Left lung (tissue), 10 donors: ENCODE measurements around the gene TMEM219. TPM values are rescaled to one million over a fixed set of nuclear protein-coding genes. Genes with fewer than 3 reads are reported as not detected.
"Not testable (repeated sequence)": the region's sequence is repeated elsewhere in the genome, so short reads cannot be mapped to it uniquely, and the experiment has no call there.

Source experiments
- ATAC-seq: fragments of 200-7000 bp; cut with Tn5 transposase; one replicate; pipeline ENCODE4 v1.9.1; 2020; ENCODE audit warnings: moderate library complexity
- DNase-seq, 4 donors: peaks; one replicate each; pipeline ENCODE4 v3.0.0-alpha.2; 2013 to 2020
- H3K27ac ChIP-seq, 2 donors: fragments of 200-600 bp; sonication (generic) in 1 of 2; one replicate each; pipeline versions ENCODE4 v1.5.0 to v1.8.0; 2020 to 2021
- H3K27me3 ChIP-seq, 2 donors: fragments of 200-600 bp; sonication (generic) in 1 of 2; one replicate each; pipeline versions ENCODE4 v1.5.0 to v1.8.0; 2020 to 2021
- H3K36me3 ChIP-seq, 2 donors: fragments of 200-600 bp; sonication (generic) in 1 of 2; one replicate each; pipeline versions ENCODE4 v1.5.0 to v1.8.0; 2020 to 2021
- H3K4me1 ChIP-seq, 2 donors: fragments of 200-600 bp; one replicate each; pipeline ENCODE4 v1.8.0; 2021
- H3K4me3 ChIP-seq, 2 donors: fragments of 200-600 bp; sonication (generic) in 1 of 2; one replicate each; pipeline versions ENCODE4 v1.5.0 to v1.8.0; 2020 to 2021; ENCODE audit warnings: mild to moderate bottlenecking in 1 of 2
- H3K9me3 ChIP-seq, 2 donors: fragments of 200-600 bp; sonication (generic) in 1 of 2; one replicate each; pipeline versions ENCODE4 v1.5.0 to v1.8.0; 2020 to 2021
- intact Hi-C, 2 donors: fragments of 100-400 bp; cut with DNase I; formaldehyde crosslinking; loops; one replicate each; pipeline versions ENCODE4 v1.11.2 to v1.14.2; 2022
- polyA plus RNA-seq, 6 donors: library from polyadenylated mRNA; unstranded; fragments of 120-200 nt; gene quantifications; one replicate each; pipeline ENCODE4 v1.2.1, GENCODE V29; 2013; ENCODE audit not compliant: insufficient read length in 6 of 6
- total RNA-seq, 2 donors: library from RNA; stranded (reverse); fragmentation: NEBNext Ultra II Directional; extraction: Animal tissue kit (Norgen Biotek cat#: 25700); gene quantifications; one replicate each; pipeline ENCODE4 v1.2.1, GENCODE V29; 2021
- TF ChIP-seq, protein P1 (sequence below), 2 donors: fragments of 200-600 bp; sonication (generic) in 1 of 2; IDR thresholded peaks; one replicate each; pipeline versions ENCODE4 v1.5.0 to v1.8.0; 2021; ENCODE audit warnings: antibody characterized with exemption in 2 of 2
- donor health status: DM: no; HTN: yes; CAD: no.
- donor health status: DM: no; HTN: no; CAD: no.

Gene TMEM219
- total and polyA plus RNA-seq, 8 donors, result 103 to 154 (median 118) TPM

DNA sequence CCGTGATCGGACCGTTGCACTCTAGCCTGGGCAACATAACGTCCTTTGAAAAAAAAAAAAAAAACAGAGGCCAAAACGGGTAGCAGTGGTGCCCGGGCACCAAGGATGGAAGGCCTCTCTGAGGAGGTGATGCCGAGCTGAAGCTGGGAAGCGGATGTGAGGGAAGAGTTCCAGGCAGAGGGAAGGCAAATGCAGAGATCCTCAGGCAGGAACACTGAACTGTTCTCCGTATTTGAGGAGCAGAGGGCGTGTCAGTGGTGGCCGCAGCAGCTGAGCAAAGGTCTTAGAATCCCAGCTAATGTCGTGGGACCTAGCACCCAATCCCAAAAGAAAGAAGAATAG is 35.2 kb upstream of the TMEM219 start:
- no peaks in the 10 kb centered on the region for H3K27me3 ChIP-seq
- H3K4me1 ChIP-seq, result peaks cover 7 to 28% of the 10 kb centered on the region in 2 donors
- intact Hi-C loops, result loop anchor here (10.0 kb wide), 2 partner anchors 62 to 78 kb away; partner anchors contain the start of gene CDIPT (in 1 of the 2)
- H3K4me3 ChIP-seq, result peak overlapping the region; percentile 99
- ATAC-seq (peak; percentile 52), DNase-seq (peak in 1 of 4 donors; percentile 36)
- TF ChIP-seq, protein P1, sequence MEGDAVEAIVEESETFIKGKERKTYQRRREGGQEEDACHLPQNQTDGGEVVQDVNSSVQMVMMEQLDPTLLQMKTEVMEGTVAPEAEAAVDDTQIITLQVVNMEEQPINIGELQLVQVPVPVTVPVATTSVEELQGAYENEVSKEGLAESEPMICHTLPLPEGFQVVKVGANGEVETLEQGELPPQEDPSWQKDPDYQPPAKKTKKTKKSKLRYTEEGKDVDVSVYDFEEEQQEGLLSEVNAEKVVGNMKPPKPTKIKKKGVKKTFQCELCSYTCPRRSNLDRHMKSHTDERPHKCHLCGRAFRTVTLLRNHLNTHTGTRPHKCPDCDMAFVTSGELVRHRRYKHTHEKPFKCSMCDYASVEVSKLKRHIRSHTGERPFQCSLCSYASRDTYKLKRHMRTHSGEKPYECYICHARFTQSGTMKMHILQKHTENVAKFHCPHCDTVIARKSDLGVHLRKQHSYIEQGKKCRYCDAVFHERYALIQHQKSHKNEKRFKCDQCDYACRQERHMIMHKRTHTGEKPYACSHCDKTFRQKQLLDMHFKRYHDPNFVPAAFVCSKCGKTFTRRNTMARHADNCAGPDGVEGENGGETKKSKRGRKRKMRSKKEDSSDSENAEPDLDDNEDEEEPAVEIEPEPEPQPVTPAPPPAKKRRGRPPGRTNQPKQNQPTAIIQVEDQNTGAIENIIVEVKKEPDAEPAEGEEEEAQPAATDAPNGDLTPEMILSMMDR (IDR thresholded peaks at IDR 0.05), result no peak
- peak overlapping the region; percentile 84 to 88 for H3K27ac ChIP-seq
- no peaks in the 10 kb centered on the region for H3K9me3 ChIP-seq
- H3K36me3 ChIP-seq, result peaks cover 0 to 17% of the 10 kb centered on the region in 2 donors

DNA sequence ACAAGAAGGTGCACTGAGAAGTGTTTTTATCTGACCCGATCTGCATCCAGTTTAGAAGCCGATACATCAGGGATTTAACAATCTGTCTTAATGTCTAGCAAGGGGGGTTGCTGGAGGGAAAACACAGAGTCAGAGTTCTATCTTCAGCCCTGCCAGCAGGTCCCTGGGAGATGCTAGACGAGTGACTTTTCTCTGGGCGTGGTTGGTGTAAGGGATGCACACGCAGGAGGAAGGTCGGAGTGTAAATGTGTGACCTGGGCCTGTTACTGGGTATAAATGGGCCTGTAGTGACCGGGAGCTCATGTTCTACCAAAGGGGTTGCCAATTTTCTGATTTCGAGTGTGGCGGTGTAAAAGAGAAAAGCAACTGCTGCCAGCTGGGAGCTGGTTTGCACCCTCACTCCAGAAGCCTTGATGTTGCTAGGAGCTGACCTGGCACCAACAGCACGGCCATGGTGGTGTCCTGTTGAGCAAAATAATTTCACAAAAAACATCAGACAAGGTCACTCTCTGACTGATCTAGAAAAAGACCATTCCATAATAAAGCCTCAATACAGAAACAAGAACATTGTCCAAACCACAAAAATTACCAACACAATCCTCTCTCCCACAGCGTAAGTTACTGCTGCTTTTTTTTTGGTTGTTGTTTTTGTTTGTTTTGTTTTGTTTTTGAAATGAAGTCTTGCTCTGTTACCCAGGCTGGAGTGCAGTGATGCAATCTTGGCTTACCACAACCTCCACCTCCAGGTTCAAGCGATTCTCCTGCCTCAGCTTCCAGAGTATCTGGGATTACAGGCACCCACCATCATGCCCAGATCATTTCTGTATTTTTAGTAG is 34.6 kb upstream of the TMEM219 start:
- H3K9me3 ChIP-seq, result no peaks in the 10 kb centered on the region
- ATAC-seq, result no peak

DNA sequence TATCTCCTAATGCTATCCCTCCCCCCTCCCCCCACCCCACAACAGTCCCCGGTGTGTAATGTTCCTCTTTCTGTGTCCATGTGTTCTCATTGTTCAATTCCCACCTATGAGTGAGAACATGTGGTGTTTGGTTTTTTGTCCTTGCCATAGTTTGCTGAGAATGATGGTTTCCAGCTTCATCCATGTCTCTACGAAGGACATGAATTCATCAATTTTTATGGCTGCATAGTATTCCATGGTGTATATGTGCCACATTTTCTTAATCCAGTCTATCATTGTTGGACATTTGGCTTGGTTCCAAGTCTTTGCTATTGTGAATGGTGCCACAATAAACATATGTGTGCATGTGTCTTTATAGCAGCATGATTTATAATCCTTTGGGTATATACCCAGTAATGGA is 30.1 kb upstream of the TMEM219 start:
- intact Hi-C loops, ATAC-seq, H3K27ac ChIP-seq, H3K9me3 ChIP-seq, DNase-seq, H3K27me3 ChIP-seq, H3K4me1 ChIP-seq, H3K4me3 ChIP-seq, H3K36me3 ChIP-seq: not testable (repeated sequence)

More for the DNA sequence above, 34.6 kb upstream of the TMEM219 start:
- H3K4me3 ChIP-seq, result peak overlapping the region; percentile 99
- intact Hi-C loops, result loop anchor here (10.0 kb wide), 2 partner anchors 62 to 78 kb away; partner anchors contain the start of gene CDIPT (in 1 of the 2)
- H3K27me3 ChIP-seq, result no peaks in the 10 kb centered on the region
- peaks cover 7 to 28% of the 10 kb centered on the region in 2 donors for H3K4me1 ChIP-seq
- peak overlapping the region; percentile 84 to 88 for H3K27ac ChIP-seq
- H3K36me3 ChIP-seq, result peaks cover 0 to 11% of the 10 kb centered on the region in 2 donors
- TF ChIP-seq, protein P1 (IDR thresholded peaks at IDR 0.05), result no peak
- no peak for DNase-seq

DNA sequence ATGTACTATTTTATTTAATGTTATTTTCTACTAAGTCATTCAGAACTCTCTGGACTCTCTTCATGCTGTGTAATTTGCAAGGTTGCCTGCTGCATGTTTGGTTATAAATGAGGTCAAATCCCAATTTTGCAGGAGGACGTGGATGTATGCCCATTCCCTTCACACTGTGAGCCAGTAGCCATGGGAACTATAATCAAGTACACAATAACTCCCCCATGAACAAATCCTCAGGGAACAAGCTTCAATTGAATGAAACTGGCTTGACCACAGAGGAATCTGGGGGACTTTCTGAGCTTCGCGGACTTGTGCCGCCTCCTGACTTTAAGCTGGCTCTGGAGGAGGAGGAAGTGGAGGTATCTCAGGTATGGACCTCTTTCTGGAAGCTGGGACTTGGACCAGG is 21.2 kb upstream of the TMEM219 start:
- no peak overlapping the region for H3K4me3 ChIP-seq
- H3K27me3 ChIP-seq, result no peaks in the 10 kb centered on the region
- DNase-seq (no peak), ATAC-seq (no peak)
- no peak overlapping the region for H3K27ac ChIP-seq
- H3K9me3 ChIP-seq, result no peaks in the 10 kb centered on the region
- TF ChIP-seq, protein P1 (IDR thresholded peaks at IDR 0.05), result no peak
- H3K36me3 ChIP-seq, result no peaks in the 10 kb centered on the region
- no peaks in the 10 kb centered on the region for H3K4me1 ChIP-seq
- intact Hi-C loops, result no loop called here

DNA sequence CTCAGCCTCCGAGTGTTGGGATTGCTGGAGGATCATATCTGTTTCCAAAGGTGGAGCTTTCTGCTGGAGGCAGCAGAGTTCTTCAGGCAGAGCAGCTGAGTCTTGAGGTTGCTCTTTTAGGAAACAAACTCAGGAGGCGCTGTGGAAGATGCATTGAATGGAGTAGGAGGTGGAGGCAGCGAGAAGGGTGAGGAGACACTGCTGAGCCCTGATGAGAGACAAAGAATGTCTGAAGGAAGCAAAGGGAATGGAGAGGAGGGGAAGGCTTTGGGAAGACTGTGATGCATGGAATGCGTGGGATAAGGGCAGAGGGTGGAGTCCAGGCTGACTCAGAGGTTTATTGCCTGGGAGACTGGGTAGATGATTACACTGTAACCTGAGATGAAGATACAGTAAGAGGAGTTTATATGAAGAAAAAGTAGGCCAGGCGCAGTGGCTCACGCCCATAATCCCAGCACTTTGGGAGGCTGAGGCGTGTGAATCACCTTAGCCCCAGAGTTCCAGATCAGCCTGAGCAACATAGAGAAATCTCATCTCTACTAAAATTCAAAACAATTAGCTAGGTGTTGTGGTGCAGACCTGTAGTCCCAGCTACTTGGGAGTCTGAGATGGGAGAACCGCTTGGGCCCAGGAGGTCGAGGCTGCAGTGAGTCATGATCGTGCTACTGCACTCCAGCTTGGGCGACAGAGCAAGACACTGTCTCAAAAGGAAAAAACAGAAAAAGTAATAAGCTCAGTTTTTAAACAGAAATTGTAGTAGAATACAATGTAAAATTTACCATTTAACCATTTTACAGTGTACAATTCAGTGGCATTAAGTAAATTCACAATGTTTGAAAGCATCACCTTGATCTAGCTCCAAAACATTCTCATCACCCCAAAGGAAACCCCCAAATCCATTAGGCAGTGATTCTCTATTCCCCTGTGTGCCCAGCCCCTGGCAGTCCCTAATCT is 17.8 kb upstream of the TMEM219 start:
- H3K36me3 ChIP-seq, result no peaks in the 10 kb centered on the region
- H3K27me3 ChIP-seq, result no peaks in the 10 kb centered on the region
- H3K4me1 ChIP-seq, result no peaks in the 10 kb centered on the region
- H3K4me3 ChIP-seq, result no peak overlapping the region
- peak overlapping the region; percentile 48 to 55 for H3K27ac ChIP-seq
- TF ChIP-seq, protein P1 (IDR thresholded peaks at IDR 0.05), result no peak
- DNase-seq (peak in 2 of 4 donors; percentile 50 to 55), ATAC-seq (peak; percentile 99)
- intact Hi-C loops, result no loop called here
- H3K9me3 ChIP-seq, result no peaks in the 10 kb centered on the region
